CD4-positive, alpha-beta T cell (primary cell): ENCODE measurements around the gene ARHGAP33. TPM values are rescaled to one million over a fixed set of nuclear protein-coding genes. Genes with fewer than 3 reads are reported as not detected.

ENCODE experiments used
- ATAC-seq: fragments of 200-7000 bp; cut with Tn5 transposase; one replicate; pipeline ENCODE4 v1.10.0; 2022; ENCODE audit warnings: mild to moderate bottlenecking; ENCODE audit not compliant: poor library complexity
- CTCF ChIA-PET: fragments of 350-600 bp; sonication (Branson Sonifier 250); formaldehyde crosslinking; loops from one replicate; lab custom pipeline; 2021; ENCODE audit warnings: antibody characterized with exemption, inconsistent platforms; lab: Charles Lee
- POLR2A ChIA-PET: fragments of 350-600 bp; sonication (Branson Sonifier 250); formaldehyde crosslinking; loops from one replicate; lab custom pipeline; 2021; ENCODE audit warnings: antibody characterized with exemption, inconsistent platforms; lab: Charles Lee
- DNase-seq, 14 experiments: peaks; one replicate each; pipeline ENCODE4 v3.0.0-alpha.2; 2013 to 2020; ENCODE audit warnings: mixed read lengths in 2 of 14
- H3K27ac ChIP-seq, 2 donors: one replicate each; pipeline versions ENCODE4 v1.5.1 to v1.7.0; 2013; ENCODE audit warnings: low read length in 2 of 2, low read depth in 1 of 2, mild to moderate bottlenecking in 1 of 2
- H3K27me3 ChIP-seq, 2 experiments: 1 replicate in 1 of 2; 2 replicates in 1 of 2; pipeline versions ENCODE4 v1.6.1 to v1.7.0; 2013; ENCODE audit warnings: low read length in 2 of 2, control low read depth in 1 of 2, mild to moderate bottlenecking in 1 of 2, moderate library complexity in 1 of 2; ENCODE audit not compliant: insufficient read depth in 2 of 2, control insufficient read depth in 1 of 2
- H3K36me3 ChIP-seq: one replicate; pipeline ENCODE4 v1.6.1; 2013; ENCODE audit warnings: low read length, control low read depth; ENCODE audit not compliant: insufficient read depth
- H3K4me1 ChIP-seq: one replicate; pipeline ENCODE4 v1.6.1; 2013; ENCODE audit warnings: low read length, control low read depth; ENCODE audit not compliant: insufficient read depth
- H3K4me3 ChIP-seq: one replicate; pipeline ENCODE4 v1.5.1; 2013; ENCODE audit warnings: mild to moderate bottlenecking, low read length, moderate library complexity
- H3K9me3 ChIP-seq, 2 experiments: 1 replicate in 1 of 2; 2 replicates in 1 of 2; pipeline versions ENCODE4 v1.6.1 to v1.7.0; 2013; ENCODE audit warnings: low read length in 2 of 2, mild to moderate bottlenecking in 2 of 2, control low read depth in 1 of 2, moderate library complexity in 1 of 2; ENCODE audit not compliant: control insufficient read depth in 1 of 2, insufficient read depth in 1 of 2
- H3K27ac Mint-ChIP-seq: one replicate; pipeline ENCODE4 v1.8.0; 2020; ENCODE audit warnings: mixed read lengths
- H3K27me3 Mint-ChIP-seq: one replicate; pipeline ENCODE4 v1.8.0; 2021; ENCODE audit warnings: mixed read lengths
- H3K36me3 Mint-ChIP-seq: one replicate; pipeline ENCODE4 v1.8.0; 2021; ENCODE audit warnings: low read depth, mixed read lengths
- H3K4me1 Mint-ChIP-seq: one replicate; pipeline ENCODE4 v1.8.0; 2021; ENCODE audit warnings: low read depth, mixed read lengths
- H3K4me3 Mint-ChIP-seq: one replicate; pipeline ENCODE4 v1.8.0; 2020; ENCODE audit warnings: mild to moderate bottlenecking, mixed read lengths
- H3K9me3 Mint-ChIP-seq: one replicate; pipeline ENCODE4 v1.8.0; 2020; ENCODE audit warnings: mixed read lengths
- intact Hi-C, 2 experiments: fragments of 100-400 bp; cut with DNase I in 1 of 2; cut with micrococcal nuclease in 1 of 2; formaldehyde crosslinking; loops; one replicate each; pipeline versions ENCODE4 v1.15.1 to v1.9.0; 2023 to 2025; cut with DNase I, micrococcal nuclease
- total RNA-seq, 174 experiments: library from RNA in 2 of 174; stranded (reverse) in 2 of 174; gene quantifications; one replicate each; pipeline ENCODE4 v1.2.3 and lab custom pipeline; 2021 to 2026
- TF ChIP-seq, protein P1 (sequence below): fragments of 200-600 bp; IDR thresholded peaks from one replicate; pipeline ENCODE4 v1.8.0; 2022; ENCODE audit warnings: antibody characterized with exemption, mild to moderate bottlenecking

Gene ARHGAP33
- total RNA-seq, 2 experiments from 2014 or later, result 16.4 to 19.5 TPM

- no peaks in the 10 kb centered on the region for H3K36me3 ChIP-seq
- Mint-ChIP-seq H3K27me3 (peaks cover 29% of the 10 kb centered on the region), H3K9me3 (no peaks in the 10 kb centered on the region), H3K4me3 (no peak overlapping the region), H3K4me1 (no peaks in the 10 kb centered on the region), H3K27ac (no peak overlapping the region), H3K36me3 (no peaks in the 10 kb centered on the region)
- H3K27me3 ChIP-seq, result peaks cover 5 to 6% of the 10 kb centered on the region in 2 experiments
- ATAC-seq (no peak), DNase-seq (no peak)
- intact Hi-C loops, result no loop called here
- no peaks in the 10 kb centered on the region for H3K9me3 ChIP-seq
- H3K27ac ChIP-seq, result no peak overlapping the region
- TF ChIP-seq, protein P1, sequence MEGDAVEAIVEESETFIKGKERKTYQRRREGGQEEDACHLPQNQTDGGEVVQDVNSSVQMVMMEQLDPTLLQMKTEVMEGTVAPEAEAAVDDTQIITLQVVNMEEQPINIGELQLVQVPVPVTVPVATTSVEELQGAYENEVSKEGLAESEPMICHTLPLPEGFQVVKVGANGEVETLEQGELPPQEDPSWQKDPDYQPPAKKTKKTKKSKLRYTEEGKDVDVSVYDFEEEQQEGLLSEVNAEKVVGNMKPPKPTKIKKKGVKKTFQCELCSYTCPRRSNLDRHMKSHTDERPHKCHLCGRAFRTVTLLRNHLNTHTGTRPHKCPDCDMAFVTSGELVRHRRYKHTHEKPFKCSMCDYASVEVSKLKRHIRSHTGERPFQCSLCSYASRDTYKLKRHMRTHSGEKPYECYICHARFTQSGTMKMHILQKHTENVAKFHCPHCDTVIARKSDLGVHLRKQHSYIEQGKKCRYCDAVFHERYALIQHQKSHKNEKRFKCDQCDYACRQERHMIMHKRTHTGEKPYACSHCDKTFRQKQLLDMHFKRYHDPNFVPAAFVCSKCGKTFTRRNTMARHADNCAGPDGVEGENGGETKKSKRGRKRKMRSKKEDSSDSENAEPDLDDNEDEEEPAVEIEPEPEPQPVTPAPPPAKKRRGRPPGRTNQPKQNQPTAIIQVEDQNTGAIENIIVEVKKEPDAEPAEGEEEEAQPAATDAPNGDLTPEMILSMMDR, result no peak
- no peaks in the 10 kb centered on the region for H3K4me1 ChIP-seq
- H3K4me3 ChIP-seq, result no peak overlapping the region
- POLR2A ChIA-PET, result no interaction called here
- CTCF ChIA-PET, result no interaction called here
Observed at GRCh38 chr19:35816262-35816661, 40.9 kb downstream of the ARHGAP33 start.

GRCh38 chr19:35816846-35817245, 41.5 kb downstream of the ARHGAP33 start:
- TF ChIP-seq, protein P1, result no peak
- Histone ChIP-seq H3K27ac (no peak overlapping the region), H3K36me3 (no peaks in the 10 kb centered on the region), H3K4me1 (no peaks in the 10 kb centered on the region), H3K9me3 (no peaks in the 10 kb centered on the region), H3K4me3 (no peak overlapping the region), H3K27me3 (peaks cover 5 to 6% of the 10 kb centered on the region in 2 experiments)
- Mint-ChIP-seq H3K9me3 (no peaks in the 10 kb centered on the region), H3K27ac (no peak overlapping the region), H3K36me3 (no peaks in the 10 kb centered on the region), H3K4me3 (no peak overlapping the region), H3K4me1 (no peaks in the 10 kb centered on the region), H3K27me3 (peaks cover 25% of the 10 kb centered on the region)
- ChIA-PET CTCF (no interaction called here), POLR2A (no interaction called here)
- intact Hi-C loops, result no loop called here
- DNase-seq (no peak), ATAC-seq (no peak)

DNA sequence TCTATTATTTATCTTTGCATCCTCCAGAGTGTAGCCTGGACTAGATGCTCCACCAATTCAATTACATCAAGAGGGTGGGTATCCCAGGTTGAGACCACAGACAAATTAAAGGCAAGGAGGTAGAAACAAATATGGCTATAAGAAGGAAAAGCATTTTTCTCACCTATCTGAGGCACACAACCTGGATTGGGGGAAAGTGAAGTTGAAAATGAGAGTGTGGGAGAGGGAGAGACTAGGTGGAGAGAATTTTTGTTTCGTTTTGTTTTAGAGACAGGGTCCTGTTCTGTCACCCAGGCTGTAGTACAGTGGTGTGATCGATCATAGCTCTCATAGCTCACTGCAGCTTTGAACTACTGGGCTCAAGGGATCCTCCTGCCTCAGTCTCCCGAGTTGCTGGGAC, 43.1 kb downstream of the ARHGAP33 start:
- Histone ChIP-seq H3K27ac (no peak overlapping the region), H3K27me3 (peaks cover 5 to 10% of the 10 kb centered on the region in 2 experiments), H3K4me3 (no peak overlapping the region), H3K36me3 (no peaks in the 10 kb centered on the region), H3K9me3 (no peaks in the 10 kb centered on the region), H3K4me1 (no peaks in the 10 kb centered on the region)
- POLR2A ChIA-PET, result interaction anchor here (0.6 kb wide), 1 partner anchor 956 kb away, joined by 3 read pairs; no protein-coding TSS in a partner anchor
- DNase-seq (no peak), ATAC-seq (no peak)
- no peaks in the 10 kb centered on the region for H3K4me1 Mint-ChIP-seq
- no peaks in the 10 kb centered on the region for H3K9me3 Mint-ChIP-seq
- H3K27me3 Mint-ChIP-seq, result peaks cover 31% of the 10 kb centered on the region
- no peaks in the 10 kb centered on the region for H3K36me3 Mint-ChIP-seq
- CTCF ChIA-PET, result no interaction called here
- no peak overlapping the region for H3K27ac Mint-ChIP-seq
- H3K4me3 Mint-ChIP-seq, result no peak overlapping the region
- TF ChIP-seq, protein P1, result no peak
- intact Hi-C loops, result no loop called here
